Natural killer cell (primary cell): ENCODE measurements around the gene TMEM121B. TPM values are rescaled to one million over a fixed set of nuclear protein-coding genes. Genes with fewer than 3 reads are reported as not detected.
"Not testable (repeated sequence)": the region's sequence is repeated elsewhere in the genome, so short reads cannot be mapped to it uniquely, and the experiment has no call there.

Source experiments
- ATAC-seq, 3 donors: fragments of 150-1000 bp in 2 of 3; fragments of 200-7000 bp in 1 of 3; cut with Tn5 transposase; 1 replicate in 1 of 3; 2 replicates in 2 of 3; pipeline ENCODE4 v1.10.0; 2021; ENCODE audit warnings: mild to moderate bottlenecking in 2 of 3, moderate library complexity in 2 of 3
- DNase-seq, 2 donors: peaks; one replicate each; pipeline versions ENCODE4 v3.0.0 to v3.0.0-alpha.2; 2013 to 2021; ENCODE audit warnings: mixed read lengths in 1 of 2
- H3K27ac ChIP-seq: one replicate; pipeline ENCODE4 v1.5.1; 2013; ENCODE audit warnings: mild to moderate bottlenecking, low read length
- H3K27me3 ChIP-seq: one replicate; pipeline ENCODE4 v1.6.1; 2013; ENCODE audit warnings: low read length; ENCODE audit not compliant: control insufficient read depth, insufficient read depth
- H3K36me3 ChIP-seq: one replicate; pipeline ENCODE4 v1.6.1; 2013; ENCODE audit warnings: low read length; ENCODE audit not compliant: control insufficient read depth, insufficient read depth
- H3K4me1 ChIP-seq: one replicate; pipeline ENCODE4 v1.6.1; 2013; ENCODE audit warnings: low read length; ENCODE audit not compliant: control insufficient read depth, insufficient read depth
- H3K4me3 ChIP-seq: one replicate; pipeline ENCODE4 v1.5.1; 2013; ENCODE audit warnings: low read length
- H3K9me3 ChIP-seq: one replicate; pipeline ENCODE4 v1.6.1; 2013; ENCODE audit warnings: low read length; ENCODE audit not compliant: control insufficient read depth, insufficient read depth
- H3K27ac Mint-ChIP-seq, 2 donors: one replicate each; pipeline ENCODE4 v1.8.0; 2022; ENCODE audit warnings: mild to moderate bottlenecking in 2 of 2, mixed read lengths in 2 of 2, moderate library complexity in 1 of 2
- H3K27me3 Mint-ChIP-seq, 2 donors: one replicate each; pipeline ENCODE4 v1.8.0; 2022; ENCODE audit warnings: low read depth in 2 of 2, mixed read lengths in 2 of 2
- H3K36me3 Mint-ChIP-seq: one replicate; pipeline ENCODE4 v1.8.0; 2022; ENCODE audit warnings: mixed read lengths
- H3K4me1 Mint-ChIP-seq, 2 donors: one replicate each; pipeline ENCODE4 v1.8.0; 2022; ENCODE audit warnings: mixed read lengths in 2 of 2
- H3K4me3 Mint-ChIP-seq: one replicate; pipeline ENCODE4 v1.8.0; 2022; ENCODE audit warnings: mild to moderate bottlenecking, moderate library complexity, mixed read lengths
- H3K9me3 Mint-ChIP-seq, 2 donors: one replicate each; pipeline ENCODE4 v1.8.0; 2022; ENCODE audit warnings: mixed read lengths in 2 of 2
- CTCF ChIP-seq: fragments of 200-600 bp; IDR thresholded peaks from one replicate; pipeline ENCODE4 v1.8.0; 2022; ENCODE audit warnings: antibody characterized with exemption
- WGBS: methylation state at CpG from one replicate; pipeline ENCODE4 v1.1.7; 2013; ENCODE audit warnings: missing lambda C conversion rate; ENCODE audit not compliant: insufficient coverage; 5-methylcytosine and 5-hydroxymethylcytosine counted together
- intact Hi-C: fragments of 100-400 bp; cut with micrococcal nuclease; formaldehyde crosslinking; loops from one replicate; pipeline ENCODE4 v1.14.2; 2022
- total RNA-seq, 4 donors: library from RNA; stranded (reverse); fragments of 120-200 nt in 1 of 4; gene quantifications; one replicate each; pipeline versions ENCODE4 v1.2.3 to v1.2.4, GENCODE V29; 2013 to 2022

Gene TMEM121B
- total RNA-seq, 3 donors from 2014 or later (not counting 1 experiment from before 2014, with no cell fraction given), result 0.18 to 0.35 TPM; not detected in 1

DNA sequence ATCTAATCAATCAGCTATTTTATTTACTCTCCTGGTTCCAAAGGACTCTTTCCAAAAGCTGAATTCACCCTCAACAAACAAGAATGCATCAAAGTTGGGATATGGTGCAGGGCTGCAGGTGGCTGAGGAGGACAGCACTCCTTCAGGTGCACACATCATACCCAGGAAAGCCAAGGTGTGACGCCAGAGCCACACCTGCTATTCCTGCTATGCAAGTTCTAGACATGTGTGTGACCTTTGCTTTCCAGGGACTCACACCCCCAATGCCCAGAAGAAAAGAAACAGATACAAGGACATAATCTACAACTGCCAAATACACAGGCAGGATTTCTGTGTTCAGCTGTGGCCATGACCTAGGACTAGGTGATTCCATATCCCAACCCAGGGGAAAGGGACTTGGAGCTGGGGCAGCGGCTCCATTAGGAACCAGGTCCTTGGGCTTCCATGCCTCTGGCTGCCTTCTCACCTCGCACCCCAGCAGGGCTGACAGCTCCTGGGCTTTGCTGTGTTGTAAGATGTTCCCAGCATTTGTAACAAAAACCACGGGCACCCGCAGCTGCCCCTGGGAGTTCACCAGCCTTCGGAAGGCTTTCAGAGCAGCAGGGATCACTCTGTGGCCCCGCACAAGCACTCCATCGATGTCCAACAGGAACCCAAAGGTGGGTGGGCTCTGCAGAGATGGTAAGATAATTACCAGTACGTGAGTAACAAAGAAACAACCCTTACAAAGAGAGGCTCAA is 28.1 kb upstream of the TMEM121B start:
- H3K27ac ChIP-seq, result no peak overlapping the region
- H3K9me3 Mint-ChIP-seq, result no peaks in the 10 kb centered on the region
- H3K27ac Mint-ChIP-seq, result no peak overlapping the region
- 96% methylated on average over 8 of the region's 9 CpGs for WGBS
- H3K4me1 ChIP-seq, result no peaks in the 10 kb centered on the region
- no peaks in the 10 kb centered on the region for H3K27me3 Mint-ChIP-seq
- H3K4me3 Mint-ChIP-seq, result no peak overlapping the region
- H3K4me3 ChIP-seq, result no peak overlapping the region
- no peak for TF ChIP-seq CTCF
- H3K9me3 ChIP-seq, result no peaks in the 10 kb centered on the region
- ATAC-seq, result no peak
- no peaks in the 10 kb centered on the region for H3K36me3 Mint-ChIP-seq
- H3K27me3 ChIP-seq, result no peaks in the 10 kb centered on the region
- DNase-seq, result no peak
- H3K36me3 ChIP-seq, result peaks cover 14% of the 10 kb centered on the region
- intact Hi-C loops, result no loop called here
- H3K4me1 Mint-ChIP-seq, result peaks cover 7 to 11% of the 10 kb centered on the region in 2 donors

- peaks cover 25% of the 10 kb centered on the region for H3K36me3 ChIP-seq
- ATAC-seq, intact Hi-C loops, H3K4me3 Mint-ChIP-seq, H3K27me3 Mint-ChIP-seq, H3K27me3 ChIP-seq, H3K27ac Mint-ChIP-seq, H3K9me3 ChIP-seq, H3K4me1 ChIP-seq, H3K9me3 Mint-ChIP-seq, H3K36me3 Mint-ChIP-seq, H3K27ac ChIP-seq, DNase-seq, H3K4me3 ChIP-seq: not testable (repeated sequence)
- peaks cover 7 to 11% of the 10 kb centered on the region in 2 donors for H3K4me1 Mint-ChIP-seq
- 98% methylated on average over 30 of the region's 30 CpGs for WGBS
Observed at GRCh38 chr22:17147458-17147857, 26.3 kb upstream of the TMEM121B start.

- H3K9me3 Mint-ChIP-seq, result no peaks in the 10 kb centered on the region
- DNase-seq, result no peak
- Histone ChIP-seq H3K9me3 (no peaks in the 10 kb centered on the region), H3K27ac (no peak overlapping the region), H3K36me3 (peaks cover 39% of the 10 kb centered on the region), H3K4me1 (no peaks in the 10 kb centered on the region), H3K4me3 (no peak overlapping the region), H3K27me3 (no peaks in the 10 kb centered on the region)
- no peak overlapping the region for H3K4me3 Mint-ChIP-seq
- 86% methylated on average over 8 of the region's 8 CpGs for WGBS
- no peak overlapping the region for H3K27ac Mint-ChIP-seq
- no peak for TF ChIP-seq CTCF
- no peaks in the 10 kb centered on the region for H3K27me3 Mint-ChIP-seq
- H3K4me1 Mint-ChIP-seq, result peaks cover 0 to 5% of the 10 kb centered on the region in 2 donors
- no peak for ATAC-seq
- intact Hi-C loops, result no loop called here
- H3K36me3 Mint-ChIP-seq, result no peaks in the 10 kb centered on the region
Observed at GRCh38 chr22:17145021-17145680, 24.0 kb upstream of the TMEM121B start.

DNA sequence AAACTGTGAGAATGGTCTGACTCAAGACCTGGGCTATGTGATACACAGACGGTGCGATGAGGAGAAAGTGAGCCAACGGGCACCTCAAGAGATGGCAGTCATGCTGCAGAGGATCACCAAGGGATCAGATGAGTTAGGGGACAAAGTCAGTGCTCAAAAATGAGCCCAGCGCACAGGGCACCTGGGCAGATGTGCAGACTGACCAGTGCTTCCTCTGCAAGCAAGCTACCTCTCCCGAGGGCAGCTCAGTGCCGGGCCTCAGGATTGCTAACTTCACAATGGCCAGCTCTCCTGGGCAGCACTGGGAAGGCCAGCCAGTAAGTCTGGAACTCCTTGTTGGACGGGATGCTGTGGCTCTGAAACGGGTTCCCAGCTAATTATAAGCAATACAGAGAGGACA is 22.7 kb upstream of the TMEM121B start:
- Mint-ChIP-seq H3K27me3 (no peaks in the 10 kb centered on the region), H3K9me3 (no peaks in the 10 kb centered on the region), H3K36me3 (no peaks in the 10 kb centered on the region), H3K4me1 (peaks cover 0 to 5% of the 10 kb centered on the region in 2 donors), H3K27ac (no peak overlapping the region), H3K4me3 (no peak overlapping the region)
- ATAC-seq (no peak), DNase-seq (no peak)
- Histone ChIP-seq H3K4me1 (no peaks in the 10 kb centered on the region), H3K36me3 (peaks cover 42% of the 10 kb centered on the region), H3K4me3 (no peak overlapping the region), H3K27me3 (no peaks in the 10 kb centered on the region), H3K9me3 (no peaks in the 10 kb centered on the region), H3K27ac (no peak overlapping the region)
- no peak for TF ChIP-seq CTCF
- 96% methylated on average over 8 of the region's 8 CpGs for WGBS
- intact Hi-C loops, result no loop called here
